HepG2 (cell line): ENCODE data around the gene PRDM15. TPM values are rescaled to one million over a fixed set of nuclear protein-coding genes. Genes with fewer than 3 reads are reported as not detected.

Experiments
- ATAC-seq: fragments of 200-7000 bp; cut with Tn5 transposase; 3 replicates; pipeline ENCODE4 v1.9.1; 2020; ENCODE audit warnings: mild to moderate bottlenecking, moderate library complexity
- BruUV-seq: library from RNA; stranded (reverse); fragments of 400-500 nt; replicated peaks from 2 replicates; lab custom pipeline; 2021; lab: Mats Ljungman, UMichigan
- CTCF ChIA-PET: fragments of 300-600 bp; formaldehyde crosslinking; extraction: SDS; loops from one replicate; lab custom pipeline; 2021; ENCODE audit warnings: low total read pairs, inconsistent platforms, low intra/inter-chr PET ratio; lab: Yijun Ruan, JAX
- POLR2A ChIA-PET: fragments of 350-600 bp; sonication (Branson Sonifier 250); formaldehyde crosslinking; loops from one replicate; lab custom pipeline; 2020; ENCODE audit warnings: antibody characterized with exemption, inconsistent platforms; lab: Yijun Ruan, JAX
- DNase-seq: peaks from one replicate; pipeline ENCODE4 v3.0.0-alpha.2; 2015; ENCODE audit warnings: low spot score
- FAIRE-seq: peaks from 3 replicates; lab custom pipeline; 2011; peaks lifted over from hg19 to GRCh38; lab: Jason Lieb, UNC
- H2AFZ ChIP-seq: one replicate; pipeline ENCODE4 v1.6.1; 2011; ENCODE audit warnings: low read length, inconsistent platforms
- H3K27ac ChIP-seq: fragments of 300-600 bp; 3 replicates; pipeline ENCODE4 v1.8.0; 2011; ENCODE audit warnings: mixed run types, mild to moderate bottlenecking, mixed read lengths, low read length, inconsistent platforms; ENCODE audit not compliant: insufficient read depth; ENCODE audit errors: extremely low read length
- H3K27me3 ChIP-seq, 2 experiments: fragments of 200-600 bp in 1 of 2; 2 replicates in 1 of 2; 3 replicates in 1 of 2; pipeline versions ENCODE4 v1.6.0 to v1.8.0; 2011; ENCODE audit warnings: low read length in 2 of 2, mild to moderate bottlenecking in 2 of 2, moderate library complexity in 2 of 2, inconsistent platforms in 1 of 2; ENCODE audit not compliant: insufficient read depth in 2 of 2, control insufficient read depth in 1 of 2
- H3K36me3 ChIP-seq, 2 experiments: fragments of 200-600 bp in 1 of 2; replicated peaks in 1 of 2; 2 replicates in 1 of 2; 3 replicates in 1 of 2; pipeline versions ENCODE4 v1.5.1 to v1.8.0; 2011; ENCODE audit warnings: low read length in 2 of 2, inconsistent platforms in 1 of 2; ENCODE audit not compliant: insufficient read depth in 2 of 2, control insufficient read depth in 1 of 2
- H3K4me1 ChIP-seq: 2 replicates; pipeline ENCODE4 v1.5.1; 2012; ENCODE audit warnings: low read length, inconsistent platforms; ENCODE audit not compliant: insufficient read depth
- H3K4me2 ChIP-seq: 2 replicates; pipeline ENCODE4 v1.6.0; 2011; ENCODE audit warnings: low read depth, low read length, inconsistent platforms
- H3K4me3 ChIP-seq, 3 experiments: fragments of 200-600 bp in 1 of 3; sonication (generic), shearing (Covaris generic) in 1 of 3; replicated peaks in 1 of 3; 2 replicates each; pipeline ENCODE4 v1.5.1; 2011 to 2016; ENCODE audit warnings: low read length in 3 of 3, inconsistent platforms in 2 of 3, low read depth in 2 of 3, mild to moderate bottlenecking in 2 of 3, control low read depth in 1 of 3, mixed read lengths in 1 of 3; ENCODE audit not compliant: insufficient read depth in 1 of 3
- H3K79me2 ChIP-seq: one replicate; pipeline ENCODE4 v1.6.1; 2011; ENCODE audit warnings: low read length, inconsistent platforms; ENCODE audit not compliant: insufficient read depth
- H3K9ac ChIP-seq: 2 replicates; pipeline ENCODE4 v1.6.0; 2011; ENCODE audit warnings: mild to moderate bottlenecking, low read depth, low read length, inconsistent platforms; ENCODE audit not compliant: insufficient read depth
- H3K9me3 ChIP-seq: 2 replicates; pipeline ENCODE4 v1.5.1; 2012; ENCODE audit warnings: mild to moderate bottlenecking, low read length
- H4K20me1 ChIP-seq: 2 replicates; pipeline ENCODE4 v1.6.0; 2011; ENCODE audit warnings: inconsistent platforms, mild to moderate bottlenecking, low read length, moderate library complexity; ENCODE audit not compliant: insufficient read depth
- CAMTA2 ChIP-seq: sonication (generic); formaldehyde crosslinking; IDR thresholded peaks from 2 replicates; pipeline ENCODE4 v1.4.0; 2020; ENCODE audit warnings: mild to moderate bottlenecking, missing genetic modification reagents, borderline replicate concordance
- CHD2 ChIP-seq: IDR thresholded peaks from 2 replicates; pipeline ENCODE4 v1.6.1; 2011; ENCODE audit warnings: low read depth, low read length, improper control_type of control experiment
- CREM ChIP-seq, 2 experiments: sonication (generic) in 1 of 2; formaldehyde crosslinking in 1 of 2; IDR thresholded peaks; 2 replicates each; pipeline versions ENCODE4 v1.4.0 to v1.6.1; 2016 to 2020; ENCODE audit warnings: antibody characterized with exemption in 1 of 2, mild to moderate bottlenecking in 1 of 2, missing genetic modification reagents in 1 of 2
- HNF4G ChIP-seq, 2 experiments: sonication (generic) in 1 of 2; formaldehyde crosslinking in 1 of 2; IDR thresholded peaks; 2 replicates each; pipeline versions ENCODE4 v1.4.0 to v1.6.1; 2011 to 2020; ENCODE audit warnings: borderline replicate concordance in 2 of 2, low read depth in 2 of 2, mild to moderate bottlenecking in 2 of 2, low read length in 1 of 2, missing genetic modification reagents in 1 of 2, moderate library complexity in 1 of 2
- MBNL3 ChIP-seq: fragments of 250-450 bp; sonication (Bioruptor Pico); conservative IDR thresholded peaks from 2 replicates; pipeline ENCODE4 v1.8.0; 2022; ENCODE audit warnings: mild to moderate bottlenecking, inconsistent platforms
- PCBP2 ChIP-seq: fragments of 200-400 bp; formaldehyde crosslinking; optimal IDR thresholded peaks from 2 replicates; pipeline ENCODE3; 2018; ENCODE audit warnings: low read length, low read depth; ENCODE audit not compliant: poor library complexity, severe bottlenecking
- PHB2 ChIP-seq: fragments of 450-650 bp; IDR thresholded peaks from 2 replicates; pipeline ENCODE4 v1.6.1; 2018; ENCODE audit not compliant: partially characterized antibody
- TARDBP ChIP-seq: sonication (generic); formaldehyde crosslinking; IDR thresholded peaks from 2 replicates; pipeline ENCODE4 v1.8.0; 2022; ENCODE audit warnings: mild to moderate bottlenecking, missing genetic modification reagents
- TRIM24 ChIP-seq: sonication (generic); formaldehyde crosslinking; IDR thresholded peaks from 2 replicates; pipeline ENCODE4 v1.8.0; 2022; ENCODE audit warnings: mild to moderate bottlenecking, missing genetic modification reagents
- ZKSCAN1 ChIP-seq: fragments of 150-350 bp; IDR thresholded peaks from 2 replicates; pipeline ENCODE4 v1.6.1; 2014; ENCODE audit warnings: low read length
- ZNF333 ChIP-seq: sonication (generic); formaldehyde crosslinking; IDR thresholded peaks from 2 replicates; pipeline ENCODE4 v1.4.0; 2020; ENCODE audit warnings: mild to moderate bottlenecking, missing genetic modification reagents, borderline replicate concordance
- ZNF562 ChIP-seq: sonication (generic); formaldehyde crosslinking; IDR thresholded peaks from 2 replicates; pipeline ENCODE4 v1.8.0; 2022; ENCODE audit warnings: missing genetic modification reagents, borderline replicate concordance
- WGBS: methylation state at CpG from one replicate; pipeline ENCODE4 v1.1.6; 2017; ENCODE audit warnings: low lambda C conversion rate; 5-methylcytosine and 5-hydroxymethylcytosine counted together
- in situ Hi-C: cut with HindIII; loops from 2 replicates; pipeline ENCODE4 v1.10.0; 2017; ENCODE audit warnings: low pct_unique_long_range_greater_than_20kb; ENCODE audit not compliant: extremely low pct_ligation_motif_present
- intact Hi-C: fragments of 100-400 bp; cut with micrococcal nuclease; formaldehyde crosslinking; loops from one replicate; pipeline ENCODE4 v1.10.0; 2022; ENCODE audit not compliant: unreplicated experiment
- polyA plus RNA-seq, 8 experiments: library from polyadenylated mRNA; depleted of rRNA in 3 of 8; stranded (reverse) in 7 of 8; unstranded in 1 of 8; fragments of >200 nt; fragmentation: Illumina TruSeq in 4 of 8; extraction: Trizol in 4 of 8; gene quantifications; 2 replicates each; pipeline versions ENCODE4 v1.2.1 to v1.2.3, GENCODE V29; 2011 to 2016; ENCODE audit warnings: low read depth in 4 of 8, missing spikeins in 1 of 8, mixed read lengths in 1 of 8; ENCODE audit not compliant: insufficient read depth in 1 of 8
- total RNA-seq, 5 experiments: library from RNA; depleted of rRNA; stranded (reverse); fragments of >200 nt; fragmentation: Illumina TruSeq; extraction: Trizol; gene quantifications; 2 replicates each; pipeline ENCODE4 v1.2.3, GENCODE V29; 2016; ENCODE audit warnings: low read depth in 1 of 5
- TF ChIP-seq, protein P1 (sequence below), 2 experiments: fragments of 450-650 bp in 1 of 2; sonication (generic) in 1 of 2; formaldehyde crosslinking in 1 of 2; IDR thresholded peaks; 2 replicates each; pipeline versions ENCODE4 v1.6.1 to v1.8.0; 2016 to 2022; ENCODE audit warnings: antibody characterized with exemption in 1 of 2, mild to moderate bottlenecking in 1 of 2, missing genetic modification reagents in 1 of 2

The PRDM15 gene
- total and polyA plus RNA-seq, 2 of the 13 experiments (the other 11 are each of a cell fraction or from before 2014, with no cell fraction given), result 4.0 to 6.9 TPM

DNA sequence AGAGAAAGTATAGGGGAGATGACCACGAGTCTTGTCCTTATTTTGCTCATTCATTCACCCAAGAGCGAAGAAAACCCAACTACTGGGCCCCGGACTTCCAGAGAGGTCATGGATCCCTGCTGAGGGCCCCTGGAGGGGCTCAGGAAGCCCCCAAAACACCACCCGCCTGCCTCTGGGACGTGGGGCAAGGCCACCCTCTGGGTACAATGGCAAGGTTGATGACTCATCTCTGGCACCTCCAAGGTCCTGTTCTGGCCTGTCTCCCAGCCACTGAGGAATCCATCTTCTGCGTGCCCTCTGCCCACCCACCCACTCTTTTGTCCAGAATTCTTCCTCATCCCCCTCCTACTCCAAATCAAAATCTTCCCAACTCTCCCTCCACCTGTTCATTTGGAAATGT, 21.3 kb upstream of the PRDM15 start (continued):
- TF ChIP-seq ZKSCAN1, result no peak
- TF ChIP-seq PHB2, result no peak

DNA sequence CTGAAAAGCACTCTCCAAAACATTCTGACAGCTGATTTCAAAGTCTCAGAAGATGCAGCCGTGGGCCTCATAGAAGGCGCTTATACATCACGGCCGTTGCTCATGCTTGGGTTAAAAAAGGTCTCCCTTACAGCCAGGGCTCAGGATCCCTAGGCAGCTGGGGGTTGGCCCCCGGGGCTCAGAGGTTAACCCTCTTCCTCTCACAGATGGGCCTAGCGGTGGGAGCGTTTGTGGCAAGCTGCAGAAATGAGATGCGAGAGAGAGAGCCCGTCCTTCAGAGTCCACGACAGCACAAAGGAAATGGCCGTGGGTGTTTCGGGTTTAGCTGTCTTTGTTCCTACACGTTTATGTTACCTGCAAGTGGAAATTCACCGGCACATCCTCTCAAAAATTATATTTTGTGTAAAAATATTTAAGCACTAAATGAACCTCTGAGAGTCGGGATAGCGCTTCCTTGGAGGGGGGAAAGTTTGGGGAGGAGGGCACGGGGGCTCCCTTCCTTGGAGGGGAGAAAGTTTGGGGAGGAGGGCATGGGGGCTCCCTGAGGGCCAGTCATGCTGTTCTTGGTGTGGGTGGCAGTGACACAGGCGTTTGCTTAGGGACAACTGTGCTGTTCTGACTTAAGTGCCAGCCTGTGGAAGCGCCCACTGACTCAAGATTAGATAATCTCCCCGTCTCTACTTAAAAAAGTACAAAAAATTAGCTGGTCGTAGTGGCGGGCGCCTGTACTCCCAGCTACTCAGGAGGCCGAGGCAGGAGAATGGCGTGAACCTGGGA, 20.5 kb upstream of the PRDM15 start:
- no peaks in the 10 kb centered on the region for H3K27me3 ChIP-seq
- in situ Hi-C loops, result no loop called here
- H3K4me3 ChIP-seq, result no peak overlapping the region
- H3K27ac ChIP-seq, result no peak overlapping the region
- DNase-seq (no peak), FAIRE-seq (no peak), ATAC-seq (no peak)
- H3K4me1 ChIP-seq, result no peaks in the 10 kb centered on the region
- H4K20me1 ChIP-seq, result no peaks in the 10 kb centered on the region
- H2AFZ ChIP-seq, result no peak overlapping the region
- no peaks in the 10 kb centered on the region for H3K9me3 ChIP-seq
- CTCF ChIA-PET, result no interaction called here
- 93% methylated on average over 25 of the region's 25 CpGs for WGBS
- POLR2A ChIA-PET, result no interaction called here
- H3K79me2 ChIP-seq, result no peaks in the 10 kb centered on the region
- peaks cover 3 to 32% of the 10 kb centered on the region in 2 experiments; a peak in 3 of 5 replicates for H3K36me3 ChIP-seq
- H3K4me2 ChIP-seq, result no peak overlapping the region
- BruUV-seq, result no TSS peak
- H3K9ac ChIP-seq, result no peak overlapping the region
- intact Hi-C loops, result no loop called here
- TF ChIP-seq, protein P1, sequence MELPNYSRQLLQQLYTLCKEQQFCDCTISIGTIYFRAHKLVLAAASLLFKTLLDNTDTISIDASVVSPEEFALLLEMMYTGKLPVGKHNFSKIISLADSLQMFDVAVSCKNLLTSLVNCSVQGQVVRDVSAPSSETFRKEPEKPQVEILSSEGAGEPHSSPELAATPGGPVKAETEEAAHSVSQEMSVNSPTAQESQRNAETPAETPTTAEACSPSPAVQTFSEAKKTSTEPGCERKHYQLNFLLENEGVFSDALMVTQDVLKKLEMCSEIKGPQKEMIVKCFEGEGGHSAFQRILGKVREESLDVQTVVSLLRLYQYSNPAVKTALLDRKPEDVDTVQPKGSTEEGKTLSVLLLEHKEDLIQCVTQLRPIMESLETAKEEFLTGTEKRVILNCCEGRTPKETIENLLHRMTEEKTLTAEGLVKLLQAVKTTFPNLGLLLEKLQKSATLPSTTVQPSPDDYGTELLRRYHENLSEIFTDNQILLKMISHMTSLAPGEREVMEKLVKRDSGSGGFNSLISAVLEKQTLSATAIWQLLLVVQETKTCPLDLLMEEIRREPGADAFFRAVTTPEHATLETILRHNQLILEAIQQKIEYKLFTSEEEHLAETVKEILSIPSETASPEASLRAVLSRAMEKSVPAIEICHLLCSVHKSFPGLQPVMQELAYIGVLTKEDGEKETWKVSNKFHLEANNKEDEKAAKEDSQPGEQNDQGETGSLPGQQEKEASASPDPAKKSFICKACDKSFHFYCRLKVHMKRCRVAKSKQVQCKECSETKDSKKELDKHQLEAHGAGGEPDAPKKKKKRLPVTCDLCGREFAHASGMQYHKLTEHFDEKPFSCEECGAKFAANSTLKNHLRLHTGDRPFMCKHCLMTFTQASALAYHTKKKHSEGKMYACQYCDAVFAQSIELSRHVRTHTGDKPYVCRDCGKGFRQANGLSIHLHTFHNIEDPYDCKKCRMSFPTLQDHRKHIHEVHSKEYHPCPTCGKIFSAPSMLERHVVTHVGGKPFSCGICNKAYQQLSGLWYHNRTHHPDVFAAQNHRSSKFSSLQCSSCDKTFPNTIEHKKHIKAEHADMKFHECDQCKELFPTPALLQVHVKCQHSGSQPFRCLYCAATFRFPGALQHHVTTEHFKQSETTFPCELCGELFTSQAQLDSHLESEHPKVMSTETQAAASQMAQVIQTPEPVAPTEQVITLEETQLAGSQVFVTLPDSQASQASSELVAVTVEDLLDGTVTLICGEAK (IDR thresholded peaks at IDR 0.05), result no peak
- TF ChIP-seq, protein P1 (CRISPR knock-in tag; IDR thresholded peaks at IDR 0.05), result no peak
- TF ChIP-seq TARDBP (CRISPR knock-in tag) (no peak), HNF4G (IDR thresholded peaks at IDR 0.05; ENCODE audit: borderline replicate concordance, low read depth, low read length) (no peak), HNF4G (CRISPR knock-in tag; IDR thresholded peaks at IDR 0.05; ENCODE audit: borderline replicate concordance, low read depth) (no peak), ZNF333 (CRISPR knock-in tag) (no peak), CAMTA2 (no peak), CREM (IDR thresholded peaks at IDR 0.05) (no peak), CREM (CRISPR knock-in tag; IDR thresholded peaks at IDR 0.05) (no peak), MBNL3 (CRISPR knock-in tag) (no peak), TRIM24 (CRISPR knock-in tag) (no peak), ZNF562 (CRISPR knock-in tag) (no peak), PCBP2 (no peak), CHD2 (no peak)
